ENCODE measurements around the gene FAM184B.

The FAM184B gene

DNA sequence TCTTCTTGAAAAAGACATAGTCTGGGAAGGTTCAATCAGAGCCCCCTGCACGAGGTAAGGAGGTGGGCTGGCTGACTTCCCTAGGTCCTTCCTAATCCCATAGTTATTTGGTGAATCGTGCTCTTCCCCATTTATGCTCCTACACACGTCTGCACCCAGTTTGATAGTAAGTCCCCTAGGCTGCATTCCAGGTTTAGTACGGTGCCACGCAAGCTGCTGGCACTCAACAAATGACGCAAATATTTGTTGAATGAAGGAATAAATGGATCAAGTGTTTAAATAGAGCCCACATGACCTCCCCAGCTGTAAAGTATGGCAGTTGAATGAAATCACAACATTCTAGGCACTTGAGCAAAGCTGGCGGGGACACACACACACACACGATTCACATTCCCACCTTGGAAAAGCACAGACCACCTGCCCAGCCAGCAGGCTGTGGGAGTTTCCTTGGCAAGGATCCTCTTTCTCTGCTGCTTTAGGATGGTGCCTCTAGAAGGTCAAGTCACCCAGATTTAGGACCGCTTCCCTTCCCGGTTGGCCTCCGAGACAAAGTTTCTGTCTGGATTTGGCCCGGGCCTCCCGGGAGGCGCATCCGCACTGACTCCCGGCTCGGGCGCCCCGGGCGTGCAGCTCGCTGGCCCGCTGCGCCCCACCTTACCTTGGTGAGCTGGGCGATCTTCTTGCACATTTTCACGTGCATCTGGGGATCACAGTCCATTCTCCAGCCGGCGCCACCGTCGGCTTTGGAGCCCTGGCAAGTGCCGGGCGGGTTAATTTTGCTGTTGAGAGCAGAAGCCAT is 721 bp downstream of the FAM184B start:
- no peak for TF ChIP-seq ARNT (IDR thresholded peaks at IDR 0.05)
- TF ChIP-seq SUZ12 (IDR thresholded peaks at IDR 0.05) = no peak
- no peak for TF ChIP-seq ELF4 (IDR thresholded peaks at IDR 0.05)
- TF ChIP-seq FOXM1 (IDR thresholded peaks at IDR 0.05; ENCODE audit: borderline replicate concordance) = no peak
- no peak for TF ChIP-seq HDGF (IDR thresholded peaks at IDR 0.05; ENCODE audit: borderline replicate concordance)
- no peak for TF ChIP-seq SP1 (IDR thresholded peaks at IDR 0.05)
- no peak for TF ChIP-seq FOXA1 (IDR thresholded peaks at IDR 0.05)
- no peak for DNase-seq (ENCODE audit: extremely low spot score)
- CTCF ChIA-PET = no interaction called here

DNA sequence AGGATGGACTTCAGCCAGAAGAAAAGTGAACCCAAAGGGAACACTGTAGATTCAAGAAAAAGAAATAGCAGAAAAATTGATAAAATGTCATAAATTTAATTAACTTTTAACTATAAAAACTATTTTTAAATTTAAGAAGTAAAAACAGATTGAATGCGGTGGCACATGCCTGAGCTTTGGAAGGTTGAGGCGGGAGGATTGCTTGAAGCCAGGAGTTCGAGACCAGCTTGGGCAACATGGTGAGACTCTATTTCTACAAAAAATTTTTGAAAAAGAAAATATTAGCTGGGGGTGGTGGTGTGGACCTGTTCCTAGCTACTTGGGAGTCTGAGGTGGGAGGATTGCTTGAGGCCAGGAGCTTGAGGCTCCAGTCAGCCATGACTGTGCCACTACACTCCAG is 3.0 kb downstream of the FAM184B start:
- ChIA-PET POLR2A (no interaction called here), CTCF (no interaction called here)
- DNase-seq (ENCODE audit: extremely low spot score) = no peak
- no peak for TF ChIP-seq PKNOX1 (IDR thresholded peaks at IDR 0.05)
- no peak for TF ChIP-seq FOXA1 (IDR thresholded peaks at IDR 0.05)
- TF ChIP-seq ZNF384 (IDR thresholded peaks at IDR 0.05) = no peak
- no peak for TF ChIP-seq SUZ12 (IDR thresholded peaks at IDR 0.05)
- no peak for TF ChIP-seq BHLHE40 (IDR thresholded peaks at IDR 0.05; ENCODE audit: borderline replicate concordance)
- no peak for TF ChIP-seq NFRKB (IDR thresholded peaks at IDR 0.05)
- no peak for TF ChIP-seq FOXK2 (IDR thresholded peaks at IDR 0.05)
- TF ChIP-seq FOXM1 (IDR thresholded peaks at IDR 0.05; ENCODE audit: borderline replicate concordance) = no peak
- no peak for TF ChIP-seq LEF1 (IDR thresholded peaks at IDR 0.05; ENCODE audit: borderline replicate concordance)
- no peak for TF ChIP-seq TARDBP (IDR thresholded peaks at IDR 0.05)
- TF ChIP-seq L3MBTL2 (conservative IDR thresholded peaks at IDR 0.05) = no peak
- no peak for TF ChIP-seq HDGF (IDR thresholded peaks at IDR 0.05; ENCODE audit: borderline replicate concordance)
- TF ChIP-seq SP1 (IDR thresholded peaks at IDR 0.05) = no peak
- TF ChIP-seq ELF4 (IDR thresholded peaks at IDR 0.05) = no peak
- TF ChIP-seq ARNT (IDR thresholded peaks at IDR 0.05) = no peak
- TF ChIP-seq CTBP1 (IDR thresholded peaks at IDR 0.05; ENCODE audit: borderline replicate concordance) = no peak

More for the DNA sequence above, 721 bp downstream of the FAM184B start:
- POLR2A ChIA-PET = no interaction called here

GRCh38 chr4:17773135-17773698 is 8.2 kb downstream of the FAM184B start:
- no peak for DNase-seq (ENCODE audit: extremely low spot score)
- ChIA-PET CTCF (no interaction called here), POLR2A (no interaction called here)
- no peak for TF ChIP-seq FOXK2 (IDR thresholded peaks at IDR 0.05)
- no peak for TF ChIP-seq PKNOX1 (IDR thresholded peaks at IDR 0.05)
- no peak for TF ChIP-seq L3MBTL2 (conservative IDR thresholded peaks at IDR 0.05)
- TF ChIP-seq TARDBP (IDR thresholded peaks at IDR 0.05) = no peak
- no peak for TF ChIP-seq ARNT (IDR thresholded peaks at IDR 0.05)

DNA sequence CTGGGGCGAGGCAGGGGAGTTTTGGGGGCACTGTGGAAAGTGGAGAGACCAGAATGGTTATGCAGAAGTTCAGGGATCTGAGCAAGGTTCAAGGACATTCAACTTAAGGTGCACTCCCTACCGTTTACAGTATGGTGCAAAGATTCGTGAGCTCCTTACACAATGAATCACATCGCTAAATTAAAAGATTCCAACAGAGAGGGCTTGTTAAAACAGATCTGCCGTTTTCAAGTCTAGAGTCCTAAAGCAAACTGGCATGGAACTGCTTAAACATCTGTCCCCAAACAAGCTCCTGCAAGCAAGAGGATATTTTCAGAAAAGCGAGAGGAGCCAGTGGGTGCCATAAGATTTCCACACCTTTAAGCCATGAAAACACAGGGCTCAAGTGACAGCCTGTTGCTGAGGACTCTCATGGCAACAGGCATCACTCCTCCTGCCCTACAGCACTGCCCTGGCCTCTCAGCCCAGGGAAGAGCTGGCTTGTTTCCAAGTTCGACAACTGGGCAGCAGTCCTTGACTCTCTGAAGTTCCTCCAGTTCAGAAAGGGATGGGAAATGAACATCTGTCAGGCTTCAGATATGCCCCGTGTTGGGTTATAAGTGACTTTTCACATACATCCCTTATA is 10.0 kb downstream of the FAM184B start:
- TF ChIP-seq HDGF (IDR thresholded peaks at IDR 0.05; ENCODE audit: borderline replicate concordance) (no peak), LEF1 (IDR thresholded peaks at IDR 0.05; ENCODE audit: borderline replicate concordance) (no peak), L3MBTL2 (conservative IDR thresholded peaks at IDR 0.05) (no peak), BHLHE40 (IDR thresholded peaks at IDR 0.05; ENCODE audit: borderline replicate concordance) (no peak), ZNF384 (IDR thresholded peaks at IDR 0.05) (no peak), FOXA1 (IDR thresholded peaks at IDR 0.05) (no peak), FOXM1 (IDR thresholded peaks at IDR 0.05; ENCODE audit: borderline replicate concordance) (no peak), ELF4 (IDR thresholded peaks at IDR 0.05) (no peak), NFRKB (IDR thresholded peaks at IDR 0.05) (no peak), CTBP1 (IDR thresholded peaks at IDR 0.05; ENCODE audit: borderline replicate concordance) (no peak), SP1 (IDR thresholded peaks at IDR 0.05) (no peak), FOXK2 (IDR thresholded peaks at IDR 0.05) (no peak), TARDBP (IDR thresholded peaks at IDR 0.05) (no peak), ARNT (IDR thresholded peaks at IDR 0.05) (no peak), PKNOX1 (IDR thresholded peaks at IDR 0.05) (no peak), SUZ12 (IDR thresholded peaks at IDR 0.05) (no peak)
- ChIA-PET POLR2A (no interaction called here), CTCF (interaction anchor here (0.5 kb wide), 1 partner anchor 15 kb away, joined by 4 read pairs; no protein-coding TSS in a partner anchor)

DNA sequence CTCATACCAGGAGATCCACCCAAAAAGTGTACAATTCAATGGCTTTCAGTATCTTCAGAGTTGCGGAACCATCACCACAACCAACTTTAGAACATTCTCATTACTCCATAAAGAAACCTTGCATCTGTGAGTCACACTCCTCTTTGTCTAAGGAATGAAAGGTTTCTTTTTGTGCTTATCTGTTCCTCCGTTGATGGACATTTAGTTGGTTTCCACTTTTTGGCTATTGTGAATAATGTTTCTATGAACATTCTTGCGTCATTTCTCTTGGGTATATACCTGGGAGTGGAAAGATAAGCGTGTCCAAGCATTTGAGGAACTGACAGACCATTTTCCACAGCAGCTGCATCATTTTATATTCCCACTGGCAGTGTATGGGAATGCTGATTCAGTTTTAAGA is 10.6 kb downstream of the FAM184B start:
- POLR2A ChIA-PET = no interaction called here
- no peak for TF ChIP-seq BHLHE40 (IDR thresholded peaks at IDR 0.05; ENCODE audit: borderline replicate concordance)
- no peak for TF ChIP-seq ARNT (IDR thresholded peaks at IDR 0.05)
- no peak for TF ChIP-seq SUZ12 (IDR thresholded peaks at IDR 0.05)
- CTCF ChIA-PET = no interaction called here

More for the DNA sequence above, 10.0 kb downstream of the FAM184B start:
- DNase-seq (ENCODE audit: extremely low spot score) = no peak

More for the DNA sequence above, 10.6 kb downstream of the FAM184B start:
- DNase-seq (ENCODE audit: extremely low spot score) = no peak

Measured in HEK293T (cell line).